ENCODE results near the gene THSD8.

- TF ChIP-seq GATA2 (IDR thresholded peaks at IDR 0.05; ENCODE audit: low read depth, low read length) (no peak), GATA3 (IDR thresholded peaks at IDR 0.05; ENCODE audit: low read depth, low read length) (no peak)
These were observed 13.7 kb upstream of the THSD8 start for GRCh38 chr19:12788042-12788681.
